ENCODE results near the gene TTC6. TPM values are rescaled to one million over a fixed set of nuclear protein-coding genes. Genes with fewer than 3 reads are reported as not detected.

TTC6 gene
- total RNA-seq, 1 donor from 2014 or later, result not detected

- Histone ChIP-seq H3K27ac (ENCODE audit: low read depth, low read length) (no peak overlapping the region), H4K20me1 (ENCODE audit: insufficient read depth, low read length) (no peaks in the 10 kb centered on the region), H3K27me3 (ENCODE audit: insufficient read depth, low read length) (peaks cover 86% of the 10 kb centered on the region), H3K4me3 (ENCODE audit: insufficient read depth, low read depth, low read length) (no peak overlapping the region), H3K4me1 (ENCODE audit: insufficient read depth, low read length) (peaks cover 7% of the 10 kb centered on the region), H3K9ac (ENCODE audit: low read length) (no peak overlapping the region), H2AFZ (ENCODE audit: low read depth, low read length) (peak overlapping the region; percentile 31), H3K36me3 (ENCODE audit: insufficient read depth, low read length) (no peaks in the 10 kb centered on the region), H3K4me2 (ENCODE audit: low read length) (peak overlapping the region; percentile 66), H3K79me2 (ENCODE audit: insufficient read depth, low read length) (no peaks in the 10 kb centered on the region), H3K9me3 (ENCODE audit: insufficient read depth, low read depth, low read length) (peaks cover 6% of the 10 kb centered on the region)
- Mint-ChIP-seq H3K4me1 (ENCODE audit: low read depth, unreplicated experiment) (peaks cover 4% of the 10 kb centered on the region), H3K36me3 (ENCODE audit: low read depth, unreplicated experiment) (peaks cover 4% of the 10 kb centered on the region), H3K4me3 (ENCODE audit: unreplicated experiment) (no peak overlapping the region), H3K27me3 (ENCODE audit: low read depth, unreplicated experiment) (peaks cover 83% of the 10 kb centered on the region), H3K27ac (ENCODE audit: unreplicated experiment) (peak overlapping the region; percentile 53), H3K9me3 (ENCODE audit: unreplicated experiment) (peaks cover 13% of the 10 kb centered on the region)
- TF ChIP-seq, protein P1, sequence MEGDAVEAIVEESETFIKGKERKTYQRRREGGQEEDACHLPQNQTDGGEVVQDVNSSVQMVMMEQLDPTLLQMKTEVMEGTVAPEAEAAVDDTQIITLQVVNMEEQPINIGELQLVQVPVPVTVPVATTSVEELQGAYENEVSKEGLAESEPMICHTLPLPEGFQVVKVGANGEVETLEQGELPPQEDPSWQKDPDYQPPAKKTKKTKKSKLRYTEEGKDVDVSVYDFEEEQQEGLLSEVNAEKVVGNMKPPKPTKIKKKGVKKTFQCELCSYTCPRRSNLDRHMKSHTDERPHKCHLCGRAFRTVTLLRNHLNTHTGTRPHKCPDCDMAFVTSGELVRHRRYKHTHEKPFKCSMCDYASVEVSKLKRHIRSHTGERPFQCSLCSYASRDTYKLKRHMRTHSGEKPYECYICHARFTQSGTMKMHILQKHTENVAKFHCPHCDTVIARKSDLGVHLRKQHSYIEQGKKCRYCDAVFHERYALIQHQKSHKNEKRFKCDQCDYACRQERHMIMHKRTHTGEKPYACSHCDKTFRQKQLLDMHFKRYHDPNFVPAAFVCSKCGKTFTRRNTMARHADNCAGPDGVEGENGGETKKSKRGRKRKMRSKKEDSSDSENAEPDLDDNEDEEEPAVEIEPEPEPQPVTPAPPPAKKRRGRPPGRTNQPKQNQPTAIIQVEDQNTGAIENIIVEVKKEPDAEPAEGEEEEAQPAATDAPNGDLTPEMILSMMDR (IDR thresholded peaks at IDR 0.05; ENCODE audit: insufficient read depth, low read depth, low read length), result no peak
- TF ChIP-seq EZH2 (IDR thresholded peaks at IDR 0.05; ENCODE audit: insufficient read depth, low read length), result peak; percentile 35
- no peak for DNase-seq (ENCODE audit: low read depth)
- FAIRE-seq, result no peak
Measured at GRCh38 chr14:37598747-37599506, 3.5 kb downstream of the TTC6 start.

DNA sequence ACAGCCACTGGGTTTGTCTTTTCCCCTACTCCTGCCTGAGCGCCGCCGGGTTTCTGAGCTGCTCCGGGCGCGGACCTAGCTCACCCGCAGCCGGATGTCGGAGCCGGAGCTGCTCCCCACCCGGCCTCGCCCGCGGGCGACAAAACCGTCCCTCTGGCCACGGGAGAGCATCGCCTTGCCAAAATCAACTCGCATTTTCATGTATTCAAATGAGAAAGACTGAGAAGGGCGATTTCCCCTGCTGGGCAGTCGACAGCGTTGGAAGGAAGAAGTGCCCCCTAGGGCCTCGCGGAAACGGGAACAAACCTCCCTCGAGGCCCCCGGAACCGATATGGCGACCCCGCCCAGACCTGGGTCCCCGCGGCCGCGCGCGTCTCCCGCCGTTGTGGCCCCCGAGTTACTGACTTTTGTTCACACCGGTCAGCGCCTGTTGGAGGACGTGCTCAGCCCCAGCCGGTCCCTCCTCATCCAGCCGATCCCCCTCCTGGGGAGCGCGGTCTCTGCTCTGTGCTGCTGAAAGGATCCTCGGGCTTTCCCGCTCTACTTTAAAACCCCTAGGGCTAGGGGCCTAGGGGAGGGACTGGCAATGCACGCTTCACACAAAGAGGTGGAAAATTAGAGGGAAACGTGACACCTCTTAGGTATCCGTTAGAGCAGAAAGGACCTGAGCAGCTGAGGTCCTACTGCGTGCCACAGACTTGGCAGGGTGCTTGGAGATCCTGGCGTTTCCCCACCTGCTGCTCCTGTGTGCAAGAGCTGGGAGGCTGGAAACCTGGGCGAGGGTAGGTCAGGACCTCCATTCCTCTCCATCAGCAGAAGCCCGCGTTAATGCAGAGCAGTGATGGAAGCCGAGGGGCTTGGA lies 4.3 kb downstream of the TTC6 start:
- Histone ChIP-seq H3K79me2 (ENCODE audit: insufficient read depth, low read length) (no peaks in the 10 kb centered on the region), H3K9ac (ENCODE audit: low read length) (no peak overlapping the region), H3K4me1 (ENCODE audit: insufficient read depth, low read length) (peaks cover 7% of the 10 kb centered on the region), H2AFZ (ENCODE audit: low read depth, low read length) (peak overlapping the region; percentile 31), H3K27me3 (ENCODE audit: insufficient read depth, low read length) (peaks cover 92% of the 10 kb centered on the region), H3K9me3 (ENCODE audit: insufficient read depth, low read depth, low read length) (peaks cover 6% of the 10 kb centered on the region), H3K27ac (ENCODE audit: low read depth, low read length) (no peak overlapping the region), H3K4me2 (ENCODE audit: low read length) (peak overlapping the region; percentile 66), H3K36me3 (ENCODE audit: insufficient read depth, low read length) (no peaks in the 10 kb centered on the region), H4K20me1 (ENCODE audit: insufficient read depth, low read length) (no peaks in the 10 kb centered on the region), H3K4me3 (ENCODE audit: insufficient read depth, low read depth, low read length) (peak overlapping the region; percentile 14)
- Mint-ChIP-seq H3K4me3 (ENCODE audit: unreplicated experiment) (peak overlapping the region; percentile 34), H3K9me3 (ENCODE audit: unreplicated experiment) (peaks cover 13% of the 10 kb centered on the region), H3K27ac (ENCODE audit: unreplicated experiment) (no peak overlapping the region), H3K4me1 (ENCODE audit: low read depth, unreplicated experiment) (peaks cover 4% of the 10 kb centered on the region), H3K27me3 (ENCODE audit: low read depth, unreplicated experiment) (peaks cover 88% of the 10 kb centered on the region), H3K36me3 (ENCODE audit: low read depth, unreplicated experiment) (peaks cover 4% of the 10 kb centered on the region)
- DNase-seq (ENCODE audit: low read depth) (no peak), FAIRE-seq (no peak)
- TF ChIP-seq, protein P1 (IDR thresholded peaks at IDR 0.05; ENCODE audit: insufficient read depth, low read depth, low read length), result no peak
- peak; percentile 97 for TF ChIP-seq EZH2 (IDR thresholded peaks at IDR 0.05; ENCODE audit: insufficient read depth, low read length)

Data from astrocyte (in vitro differentiated cells and primary cell).